Measurements from ENCODE around the gene PIKFYVE. TPM values are rescaled to one million over a fixed set of nuclear protein-coding genes. Genes with fewer than 3 reads are reported as not detected.

PIKFYVE gene
- total RNA-seq, 1 experiment from 2014 or later = 27.2 TPM

- H3K14ac ChIP-seq (ENCODE audit: insufficient read depth, low read length) = no peak overlapping the region
- no peak overlapping the region for H3K18ac ChIP-seq (ENCODE audit: insufficient read length, low read depth, low read length)
- H3T11ph ChIP-seq (ENCODE audit: low read length) = no peak overlapping the region
- no peak overlapping the region for H2BK15ac ChIP-seq (ENCODE audit: low read depth, low read length)
- no peak overlapping the region for H2BK20ac ChIP-seq (ENCODE audit: low read depth, low read length, poor library complexity, severe bottlenecking)
- H2BK12ac ChIP-seq (ENCODE audit: insufficient read length, low read depth, low read length) = no peak overlapping the region
- no peak overlapping the region for H2BK120ac ChIP-seq (ENCODE audit: low read depth, low read length, poor library complexity, severe bottlenecking)
- H3K79me2 ChIP-seq (ENCODE audit: insufficient read depth, low read length) = no peaks in the 10 kb centered on the region
- no peak overlapping the region for H3K27ac Mint-ChIP-seq
- no peak for DNase-seq
- TF ChIP-seq, protein P1, sequence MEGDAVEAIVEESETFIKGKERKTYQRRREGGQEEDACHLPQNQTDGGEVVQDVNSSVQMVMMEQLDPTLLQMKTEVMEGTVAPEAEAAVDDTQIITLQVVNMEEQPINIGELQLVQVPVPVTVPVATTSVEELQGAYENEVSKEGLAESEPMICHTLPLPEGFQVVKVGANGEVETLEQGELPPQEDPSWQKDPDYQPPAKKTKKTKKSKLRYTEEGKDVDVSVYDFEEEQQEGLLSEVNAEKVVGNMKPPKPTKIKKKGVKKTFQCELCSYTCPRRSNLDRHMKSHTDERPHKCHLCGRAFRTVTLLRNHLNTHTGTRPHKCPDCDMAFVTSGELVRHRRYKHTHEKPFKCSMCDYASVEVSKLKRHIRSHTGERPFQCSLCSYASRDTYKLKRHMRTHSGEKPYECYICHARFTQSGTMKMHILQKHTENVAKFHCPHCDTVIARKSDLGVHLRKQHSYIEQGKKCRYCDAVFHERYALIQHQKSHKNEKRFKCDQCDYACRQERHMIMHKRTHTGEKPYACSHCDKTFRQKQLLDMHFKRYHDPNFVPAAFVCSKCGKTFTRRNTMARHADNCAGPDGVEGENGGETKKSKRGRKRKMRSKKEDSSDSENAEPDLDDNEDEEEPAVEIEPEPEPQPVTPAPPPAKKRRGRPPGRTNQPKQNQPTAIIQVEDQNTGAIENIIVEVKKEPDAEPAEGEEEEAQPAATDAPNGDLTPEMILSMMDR (conservative IDR thresholded peaks at IDR 0.05) = no peak
- no peaks in the 10 kb centered on the region for H3K9me3 Mint-ChIP-seq
- peaks cover 72 to 93% (median 89%) of the 10 kb centered on the region in 3 experiments for H3K36me3 Mint-ChIP-seq (ENCODE audit: insufficient read depth in 1 of 3, low read depth in 3 of 3)
- H3K27me3 ChIP-seq (ENCODE audit: insufficient read depth, low read length) = no peaks in the 10 kb centered on the region
- H4K91ac ChIP-seq (ENCODE audit: insufficient read length, low read depth, low read length) = no peak overlapping the region
- no peak overlapping the region for H3K56ac ChIP-seq (ENCODE audit: insufficient read length, low read depth, low read length)
- no peak overlapping the region for H4K5ac ChIP-seq (ENCODE audit: insufficient read length, low read depth, low read length)
- no CpG with 5 or more reads among the region's 3 CpGs for WGBS (ENCODE audit: extremely low coverage, insufficient read length, low lambda C conversion rate)
- no peaks in the 10 kb centered on the region for H3K9me3 ChIP-seq (ENCODE audit: control insufficient read depth, low read depth, low read length)
- no peak overlapping the region for H3K4ac ChIP-seq (ENCODE audit: low read depth, low read length)
- no peak overlapping the region for H3K4me3 Mint-ChIP-seq
- no peaks in the 10 kb centered on the region for H3K79me1 ChIP-seq (ENCODE audit: insufficient read depth, low read depth, low read length, poor library complexity, severe bottlenecking)
- no peaks in the 10 kb centered on the region for H3K23me2 ChIP-seq (ENCODE audit: insufficient read length, low read depth, low read length, poor library complexity, severe bottlenecking)
- H2AFZ ChIP-seq (ENCODE audit: low read length) = no peak overlapping the region
- no peak overlapping the region for H3K4me2 ChIP-seq (ENCODE audit: insufficient read depth, insufficient read length, low read length)
- no peaks in the 10 kb centered on the region for H3K4me1 Mint-ChIP-seq
- H3K4me1 ChIP-seq (ENCODE audit: insufficient read depth, low read length) = no peaks in the 10 kb centered on the region
- no peak overlapping the region for H4K8ac ChIP-seq (replicated peaks; ENCODE audit: insufficient read length, low read depth, low read length)
- H4K20me1 ChIP-seq (ENCODE audit: control insufficient read depth, insufficient read depth, insufficient read length) = no peaks in the 10 kb centered on the region
- no peak overlapping the region for H2AK5ac ChIP-seq (ENCODE audit: insufficient read length, low read length)
- H2BK5ac ChIP-seq (ENCODE audit: insufficient read length, low read length) = no peak overlapping the region
- H3K9ac ChIP-seq (ENCODE audit: extremely low read depth, insufficient read length, low read length) = no peak overlapping the region
- H3K27ac ChIP-seq (ENCODE audit: insufficient read length, low read depth, low read length) = no peak overlapping the region
- H3K23ac ChIP-seq (ENCODE audit: insufficient read length, low read depth, low read length) = no peak overlapping the region
- H3K27me3 Mint-ChIP-seq (ENCODE audit: low read depth) = no peaks in the 10 kb centered on the region
Observed at GRCh38 chr2:208240619-208241209, 25.3 kb upstream of the PIKFYVE start.
